ENCODE measurements around the gene TRPT1.

The TRPT1 gene, protein sequence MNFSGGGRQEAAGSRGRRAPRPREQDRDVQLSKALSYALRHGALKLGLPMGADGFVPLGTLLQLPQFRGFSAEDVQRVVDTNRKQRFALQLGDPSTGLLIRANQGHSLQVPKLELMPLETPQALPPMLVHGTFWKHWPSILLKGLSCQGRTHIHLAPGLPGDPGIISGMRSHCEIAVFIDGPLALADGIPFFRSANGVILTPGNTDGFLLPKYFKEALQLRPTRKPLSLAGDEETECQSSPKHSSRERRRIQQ

DNA sequence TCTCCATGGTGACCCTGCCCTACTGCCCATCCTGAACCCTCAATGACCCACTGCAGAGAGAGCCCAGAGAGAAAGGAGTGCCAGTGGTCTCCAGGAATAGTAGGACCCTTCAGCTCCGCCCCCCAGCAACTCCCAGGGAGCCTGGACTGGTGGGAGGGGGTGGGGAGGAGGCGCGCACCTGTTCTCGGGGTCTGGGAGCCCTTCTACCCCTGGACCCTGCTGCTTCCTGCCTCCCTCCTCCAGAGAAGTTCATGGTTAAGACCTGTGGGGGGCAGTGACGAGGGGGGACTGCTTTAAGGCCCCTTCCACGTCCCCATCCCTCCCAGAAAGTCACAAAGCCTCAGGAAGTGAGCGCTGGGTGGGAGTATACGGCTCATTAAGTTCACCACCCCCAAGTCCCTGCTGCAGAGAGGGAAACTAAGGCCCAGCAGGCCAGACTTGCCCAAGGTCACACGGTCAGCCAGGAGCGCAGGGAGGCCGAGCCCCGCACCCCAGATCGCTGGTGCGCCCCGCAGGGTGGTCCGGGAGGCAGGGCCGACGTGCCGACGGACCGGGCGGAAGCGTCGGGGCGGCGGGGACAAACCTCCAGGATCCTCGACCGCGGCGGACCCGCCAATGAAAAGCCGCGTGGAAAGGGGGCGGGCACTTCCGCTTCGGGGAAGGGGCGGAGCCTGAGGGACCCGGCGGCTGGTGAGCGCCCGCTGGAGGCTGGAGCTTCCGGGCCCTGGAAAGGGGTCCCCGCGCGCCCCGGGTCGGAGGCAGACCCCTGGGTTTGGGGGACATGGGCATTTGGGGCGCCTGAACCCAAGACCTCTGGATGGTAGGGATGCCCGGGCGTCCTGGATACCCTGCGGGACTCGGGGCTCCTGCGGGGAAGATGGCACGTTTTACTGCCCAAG lies at the start of gene TRPT1, which contains the start of gene NUDT22:
Gene TRPT1 (minus strand): TSS at position 579 of the 899 bp plus-strand sequence. CDS start 326 bp downstream, at position 253.
Gene NUDT22 (plus strand): TSS at position 667 of the 899 bp plus-strand sequence. CDS start 379 bp downstream, outside the sequence.
- no peak for FAIRE-seq

DNA sequence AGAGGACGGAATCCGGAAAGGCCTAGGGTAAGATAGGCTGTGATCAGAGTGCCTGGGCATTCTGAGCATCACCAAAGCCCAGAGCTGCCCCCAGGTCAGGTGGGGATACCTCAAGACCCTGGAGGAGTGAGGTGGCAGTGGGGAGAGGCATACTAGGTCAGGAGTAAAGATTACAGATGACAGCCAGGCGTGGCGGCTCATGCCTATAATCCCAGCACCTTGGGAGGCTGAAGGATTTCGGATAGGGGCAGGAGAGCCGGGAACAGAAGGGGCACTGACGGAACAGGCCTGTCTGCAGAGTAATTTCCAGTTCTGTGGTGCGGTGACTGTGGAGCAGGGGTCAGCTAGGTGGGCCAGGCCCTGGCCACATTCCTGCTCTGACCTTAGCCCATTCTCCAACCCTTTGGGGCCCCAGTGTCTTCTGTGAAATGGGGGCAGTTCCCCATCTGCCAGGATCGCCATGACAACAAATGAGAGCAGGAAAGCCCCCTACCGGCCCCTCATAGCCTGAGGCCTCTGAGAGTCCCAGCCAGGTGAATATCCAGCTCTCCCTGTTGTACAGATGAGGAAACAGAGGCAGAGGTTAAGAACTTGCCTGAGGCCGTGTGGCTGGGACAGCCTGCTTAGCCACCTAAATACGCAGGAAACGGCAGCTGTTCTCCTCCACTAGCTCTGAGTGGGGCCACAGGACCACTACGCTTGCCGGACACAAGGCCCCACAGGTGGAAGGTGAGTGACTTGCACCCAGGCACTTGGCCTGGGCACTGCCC lies 49.2 kb upstream of the TRPT1 start:
- FAIRE-seq, result no peak

- FAIRE-seq, result no peak
Measured at GRCh38 chr11:64269540-64270220, 43.7 kb upstream of the TRPT1 start.

GRCh38 chr11:64268893-64269539 lies 43.0 kb upstream of the TRPT1 start:
- FAIRE-seq, result no peak

DNA sequence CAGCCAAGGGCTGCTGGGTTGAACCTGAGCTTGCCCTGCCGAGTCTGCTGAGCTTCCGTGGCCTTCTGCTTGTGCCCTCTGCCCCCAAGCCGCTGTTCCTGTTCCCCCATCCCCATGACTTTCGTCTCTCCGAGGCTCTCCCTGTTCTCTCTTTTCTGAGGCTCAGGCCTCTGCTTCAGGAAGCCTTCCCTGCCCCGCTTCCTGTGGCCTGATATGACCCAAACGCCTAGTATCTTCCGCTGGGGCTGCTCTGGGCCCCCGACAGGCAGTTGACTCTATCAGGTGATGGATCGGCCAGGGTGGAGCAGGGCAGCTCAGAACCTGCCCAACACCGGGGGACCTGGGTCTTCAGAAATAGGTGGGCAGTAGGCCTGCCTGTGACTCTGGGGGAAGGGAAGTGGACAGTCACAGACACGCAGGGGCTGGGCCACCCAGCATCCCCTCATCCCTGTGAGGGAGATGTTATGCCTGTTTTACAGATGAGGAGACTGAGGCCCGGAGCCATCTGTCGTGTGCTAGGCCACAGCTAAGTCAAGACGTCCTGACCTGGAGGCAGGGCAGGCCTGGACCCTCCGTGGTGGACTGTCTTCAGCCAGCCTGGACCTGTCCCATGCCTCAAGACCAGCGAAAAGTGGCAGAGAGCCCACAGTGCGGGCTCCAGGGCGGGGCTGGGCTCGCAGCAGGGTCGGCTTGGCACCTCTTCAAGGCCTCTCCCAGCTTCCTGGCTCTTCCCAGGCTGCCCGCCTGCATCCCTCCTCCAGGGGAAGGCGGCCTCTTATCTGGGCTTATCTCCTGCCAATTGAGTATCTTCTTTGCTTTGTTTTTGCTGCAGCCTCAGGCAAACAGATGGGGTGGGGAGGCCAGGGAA lies 42.3 kb upstream of the TRPT1 start:
- FAIRE-seq, result no peak

- no peak for FAIRE-seq
Measured at GRCh38 chr11:64267207-64267945, 41.4 kb upstream of the TRPT1 start.

GRCh38 chr11:64266339-64266738 lies 40.4 kb upstream of the TRPT1 start:
- FAIRE-seq, result no peak

DNA sequence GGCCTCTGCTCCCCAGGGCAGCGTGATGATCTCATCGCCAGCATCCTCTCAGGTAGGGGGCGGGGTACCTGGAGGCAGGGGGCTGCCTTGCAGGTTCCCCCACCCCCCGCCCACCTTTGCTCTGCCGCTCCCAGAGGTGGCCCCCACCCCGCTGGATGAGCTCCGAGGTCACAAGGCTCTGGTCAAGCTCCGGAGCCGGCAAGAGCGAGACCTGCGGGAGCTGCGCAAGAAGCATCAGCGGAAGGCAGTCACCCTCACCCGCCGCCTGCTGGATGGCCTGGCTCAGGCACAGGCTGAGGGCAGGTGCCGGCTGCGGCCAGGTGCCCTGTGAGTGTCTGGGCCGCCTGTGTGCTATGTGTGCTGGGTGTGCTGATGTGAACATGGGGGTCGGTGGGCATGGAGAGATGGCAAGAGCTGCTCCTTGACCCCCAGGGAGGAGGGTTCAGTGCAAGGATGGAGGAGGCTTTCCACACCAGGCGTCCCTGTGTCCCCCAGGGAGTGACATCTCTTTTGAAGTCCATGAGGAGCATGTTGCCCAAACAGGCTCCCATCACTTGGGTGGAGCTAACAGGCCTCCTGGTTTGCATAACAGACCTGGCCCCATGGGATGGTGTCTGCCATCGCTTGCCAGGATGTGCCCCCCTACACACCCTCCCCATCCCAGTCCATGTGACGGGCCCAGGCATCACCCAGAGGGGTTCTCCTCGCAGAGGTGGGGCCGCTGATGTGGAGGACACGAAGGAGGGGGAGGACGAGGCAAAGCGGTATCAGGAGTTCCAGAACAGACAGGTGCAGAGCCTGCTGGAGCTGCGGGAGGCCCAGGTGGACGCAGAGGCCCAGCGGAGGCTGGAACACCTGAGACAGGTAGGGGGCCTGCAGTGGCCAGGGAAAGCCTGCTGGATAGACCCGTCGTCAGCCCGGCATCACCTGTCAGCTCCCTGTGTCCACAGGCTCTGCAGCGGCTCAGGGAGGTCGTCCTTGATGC lies 39.5 kb upstream of the TRPT1 start:
- FAIRE-seq, result no peak

DNA sequence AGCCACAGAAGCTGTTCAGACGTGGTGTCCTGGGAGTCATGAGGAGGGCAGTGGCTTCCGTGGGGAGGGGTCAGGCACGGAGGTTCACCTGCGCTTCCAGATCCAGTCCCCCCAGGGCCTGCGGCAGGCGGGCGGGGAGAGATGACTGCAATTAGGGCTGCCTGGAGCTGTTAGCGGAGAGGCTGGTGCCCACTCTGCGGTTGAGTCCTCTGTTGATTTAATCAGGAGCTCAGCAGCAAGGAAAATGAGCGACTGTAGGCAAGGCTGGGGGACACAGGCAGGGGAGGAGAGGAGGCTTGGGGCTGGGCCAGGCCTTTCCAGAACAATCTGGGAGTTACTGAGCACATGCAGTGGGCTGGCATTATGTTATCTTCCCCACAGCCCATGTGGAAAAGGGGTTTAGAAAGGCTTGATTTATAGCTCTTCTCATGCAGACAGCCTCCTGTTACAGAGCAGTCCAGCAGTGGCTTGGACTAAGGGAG lies 38.4 kb upstream of the TRPT1 start:
- FAIRE-seq, result no peak

- no peak for FAIRE-seq
Measured at GRCh38 chr11:64263947-64264317, 37.9 kb upstream of the TRPT1 start.

- no peak for FAIRE-seq
Measured at GRCh38 chr11:64263021-64263946, 37.3 kb upstream of the TRPT1 start.

DNA sequence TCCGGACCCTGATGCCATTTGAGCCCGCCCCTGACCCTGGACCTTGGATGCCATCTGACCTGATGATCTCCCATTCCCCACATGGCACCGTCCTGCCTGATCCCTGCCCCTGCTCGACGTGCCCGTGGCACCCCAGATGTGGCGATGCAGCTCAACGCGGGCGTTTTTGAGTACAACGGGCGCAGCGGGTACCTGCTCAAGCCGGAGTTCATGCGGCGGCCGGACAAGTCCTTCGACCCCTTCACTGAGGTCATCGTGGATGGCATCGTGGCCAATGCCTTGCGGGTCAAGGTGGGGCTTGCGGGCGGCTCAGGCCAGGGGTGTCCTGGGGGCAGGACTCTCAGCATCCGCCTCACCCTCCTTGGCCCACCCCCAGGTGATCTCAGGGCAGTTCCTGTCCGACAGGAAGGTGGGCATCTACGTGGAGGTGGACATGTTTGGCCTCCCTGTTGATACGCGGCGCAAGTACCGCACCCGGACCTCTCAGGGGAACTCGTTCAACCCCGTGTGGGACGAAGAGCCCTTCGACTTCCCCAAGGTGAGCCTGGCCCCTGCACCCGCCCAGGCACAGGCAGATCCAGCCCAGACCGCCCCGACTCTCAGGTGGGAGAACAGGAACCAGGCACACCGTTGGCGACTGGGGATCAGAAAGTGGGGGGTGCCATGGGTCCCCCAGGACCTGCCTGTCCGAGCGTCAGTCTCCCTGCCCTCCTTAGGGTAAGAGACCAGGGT lies 36.5 kb upstream of the TRPT1 start:
- FAIRE-seq, result no peak

DNA sequence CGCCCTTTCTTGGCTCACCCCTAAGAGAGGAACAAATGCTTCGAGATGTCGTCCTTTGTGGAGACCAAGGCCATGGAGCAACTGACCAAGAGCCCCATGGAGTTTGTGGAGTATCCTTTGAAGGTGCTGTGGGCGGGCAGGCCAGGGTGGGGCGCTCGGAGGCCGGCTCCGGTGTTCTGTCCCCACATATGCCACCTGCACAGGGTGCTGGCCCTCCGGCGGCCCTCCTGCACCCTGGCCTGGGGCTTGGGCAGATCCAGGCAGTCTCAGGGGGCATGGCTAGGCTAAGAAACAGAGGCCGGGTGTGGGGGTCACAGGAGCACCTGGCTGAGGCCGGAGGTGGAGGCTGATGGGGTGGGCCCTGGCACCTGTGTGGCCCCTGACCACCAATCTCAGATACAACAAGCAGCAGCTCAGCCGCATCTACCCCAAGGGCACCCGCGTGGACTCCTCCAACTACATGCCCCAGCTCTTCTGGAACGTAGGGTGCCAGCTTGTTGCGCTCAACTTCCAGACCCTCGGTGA lies 35.6 kb upstream of the TRPT1 start:
- no peak for FAIRE-seq

- FAIRE-seq, result no peak
Measured at GRCh38 chr11:64260147-64260708, 34.2 kb upstream of the TRPT1 start.

GRCh38 chr11:64259533-64260067 lies 33.6 kb upstream of the TRPT1 start:
- FAIRE-seq, result no peak

DNA sequence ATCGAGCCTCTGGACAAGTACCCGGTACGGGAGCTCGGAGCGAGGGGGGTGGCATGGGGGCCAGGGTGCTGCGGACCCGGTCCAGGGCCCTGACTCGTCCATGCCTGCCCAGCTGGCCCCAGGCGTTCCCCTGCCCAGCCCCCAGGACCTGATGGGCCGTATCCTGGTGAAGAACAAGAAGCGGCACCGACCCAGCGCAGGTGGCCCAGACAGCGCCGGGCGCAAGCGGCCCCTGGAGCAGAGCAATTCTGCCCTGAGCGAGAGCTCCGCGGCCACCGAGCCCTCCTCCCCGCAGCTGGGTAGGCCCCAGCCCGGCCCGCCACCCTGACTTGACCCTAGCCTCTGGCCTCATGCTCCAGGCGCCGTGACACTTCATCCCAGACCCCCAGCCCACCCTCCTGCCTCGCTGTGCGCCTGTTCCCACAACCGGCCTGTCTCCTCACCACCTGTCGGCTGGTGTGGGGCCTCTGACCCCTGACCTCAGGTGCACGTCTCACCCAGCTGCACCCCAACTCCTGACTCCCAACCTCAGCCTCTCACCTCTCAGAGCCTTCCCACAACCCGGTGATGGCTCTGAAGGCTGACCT lies 33.1 kb upstream of the TRPT1 start:
- no peak for FAIRE-seq

Data from islet of Langerhans (tissue), 1 donor.